PC-9 (cell line): Measurements from ENCODE around the gene OR52E6.

Experiments
- EZH2 ChIP-seq: fragments of 200-600 bp; sonication (generic); IDR thresholded peaks from 2 replicates; pipeline ENCODE4 v1.8.0; 2017; ENCODE audit warnings: antibody characterized with exemption, low read depth
- TF ChIP-seq, protein P1 (sequence below): fragments of 200-600 bp; sonication (generic); conservative IDR thresholded peaks from 2 replicates; pipeline ENCODE4 v1.6.1; 2017; ENCODE audit warnings: mixed run types, antibody characterized with exemption, mild to moderate bottlenecking, moderate library complexity

DNA sequence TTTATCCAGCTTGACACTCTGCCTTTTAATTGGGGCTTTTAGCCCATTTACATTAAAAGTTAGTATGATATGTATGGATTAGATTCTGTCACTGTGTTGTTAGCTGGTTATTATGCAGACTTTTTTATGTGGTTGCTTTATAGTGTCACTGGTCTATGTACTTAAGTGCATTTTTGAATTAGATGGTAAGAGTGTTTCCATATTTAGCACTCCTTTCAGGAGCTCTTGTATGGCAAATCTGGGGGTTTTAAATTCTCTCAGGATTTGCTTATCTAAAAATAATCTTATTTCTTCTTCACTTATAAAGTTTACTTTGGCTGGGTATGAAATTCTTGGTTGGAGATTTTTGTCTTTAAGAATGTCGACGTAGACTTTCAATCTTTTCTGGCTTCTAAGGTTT lies 4.0 kb downstream of the OR52E6 start:
- TF ChIP-seq, protein P1, sequence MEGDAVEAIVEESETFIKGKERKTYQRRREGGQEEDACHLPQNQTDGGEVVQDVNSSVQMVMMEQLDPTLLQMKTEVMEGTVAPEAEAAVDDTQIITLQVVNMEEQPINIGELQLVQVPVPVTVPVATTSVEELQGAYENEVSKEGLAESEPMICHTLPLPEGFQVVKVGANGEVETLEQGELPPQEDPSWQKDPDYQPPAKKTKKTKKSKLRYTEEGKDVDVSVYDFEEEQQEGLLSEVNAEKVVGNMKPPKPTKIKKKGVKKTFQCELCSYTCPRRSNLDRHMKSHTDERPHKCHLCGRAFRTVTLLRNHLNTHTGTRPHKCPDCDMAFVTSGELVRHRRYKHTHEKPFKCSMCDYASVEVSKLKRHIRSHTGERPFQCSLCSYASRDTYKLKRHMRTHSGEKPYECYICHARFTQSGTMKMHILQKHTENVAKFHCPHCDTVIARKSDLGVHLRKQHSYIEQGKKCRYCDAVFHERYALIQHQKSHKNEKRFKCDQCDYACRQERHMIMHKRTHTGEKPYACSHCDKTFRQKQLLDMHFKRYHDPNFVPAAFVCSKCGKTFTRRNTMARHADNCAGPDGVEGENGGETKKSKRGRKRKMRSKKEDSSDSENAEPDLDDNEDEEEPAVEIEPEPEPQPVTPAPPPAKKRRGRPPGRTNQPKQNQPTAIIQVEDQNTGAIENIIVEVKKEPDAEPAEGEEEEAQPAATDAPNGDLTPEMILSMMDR: no peak
- TF ChIP-seq EZH2: no peak
